WTC11 (cell line): ENCODE results near the gene SDK2. TPM values are rescaled to one million over a fixed set of nuclear protein-coding genes. Genes with fewer than 3 reads are reported as not detected.

Experiments used
- ATAC-seq: fragments of 200-7000 bp; cut with Tn5 transposase; 2 replicates; pipeline ENCODE4 v1.10.0; 2021; ENCODE audit warnings: mild to moderate bottlenecking, moderate library complexity
- CTCF ChIA-PET: fragments of 300-600 bp; sonication (Branson Sonifier 250); formaldehyde crosslinking; loops from one replicate; lab custom pipeline; 2021; ENCODE audit warnings: antibody characterized with exemption; lab: Charles Lee
- POLR2A ChIA-PET: fragments of 350-600 bp; sonication (Branson Sonifier 250); formaldehyde crosslinking; loops from one replicate; lab custom pipeline; 2021; ENCODE audit warnings: antibody characterized with exemption; lab: Charles Lee
- DNase-seq: peaks from one replicate; pipeline ENCODE4 v3.0.0; 2021; ENCODE audit warnings: low spot score
- H3K27ac Mint-ChIP-seq: 2 replicates; pipeline ENCODE4 v1.8.0; 2021; ENCODE audit warnings: mixed read lengths
- H3K27me3 Mint-ChIP-seq: 2 replicates; pipeline ENCODE4 v1.8.0; 2021; ENCODE audit warnings: low read depth, mild to moderate bottlenecking, moderate library complexity, mixed read lengths
- H3K36me3 Mint-ChIP-seq: 2 replicates; pipeline ENCODE4 v1.8.0; 2021; ENCODE audit warnings: mixed read lengths
- H3K4me1 Mint-ChIP-seq: 2 replicates; pipeline ENCODE4 v1.8.0; 2022; ENCODE audit warnings: mixed read lengths
- H3K4me3 Mint-ChIP-seq: 2 replicates; pipeline ENCODE4 v1.8.0; 2021; ENCODE audit warnings: mild to moderate bottlenecking, moderate library complexity, mixed read lengths
- H3K9me3 Mint-ChIP-seq: 2 replicates; pipeline ENCODE4 v1.8.0; 2021; ENCODE audit warnings: mixed read lengths
- ATF1 ChIP-seq: sonication (generic); formaldehyde crosslinking; IDR thresholded peaks from 2 replicates; pipeline ENCODE4 v1.8.1; 2023; ENCODE audit warnings: mild to moderate bottlenecking, moderate library complexity, missing genetic modification reagents
- E2F1 ChIP-seq: sonication (generic); formaldehyde crosslinking; IDR thresholded peaks from 2 replicates; pipeline ENCODE4 v1.8.0; 2022; ENCODE audit warnings: mild to moderate bottlenecking, missing genetic modification reagents
- EMX1 ChIP-seq: fragments of 250-450 bp; sonication (Bioruptor Pico); IDR thresholded peaks from 2 replicates; pipeline ENCODE4 v1.8.0; 2021; ENCODE audit warnings: mild to moderate bottlenecking
- GTF2I ChIP-seq: fragments of 250-450 bp; sonication (Bioruptor Pico); conservative IDR thresholded peaks from 2 replicates; pipeline ENCODE4 v1.4.0; 2021; ENCODE audit warnings: mild to moderate bottlenecking
- MXD4 ChIP-seq: fragments of 250-450 bp; sonication (Bioruptor Pico); IDR thresholded peaks from 2 replicates; pipeline ENCODE4 v1.8.0; 2021; ENCODE audit warnings: mild to moderate bottlenecking, moderate library complexity, borderline replicate concordance
- NFATC4 ChIP-seq: fragments of 250-450 bp; sonication (Bioruptor Pico); IDR thresholded peaks from 2 replicates; pipeline ENCODE4 v1.9.0; 2021; ENCODE audit warnings: mild to moderate bottlenecking
- NR3C1 ChIP-seq: sonication (generic); formaldehyde crosslinking; conservative IDR thresholded peaks from 2 replicates; pipeline ENCODE4 v1.8.1; 2023; ENCODE audit warnings: low read depth, mild to moderate bottlenecking, missing genetic modification reagents
- SOX15 ChIP-seq: fragments of 250-450 bp; sonication (Bioruptor Pico); IDR thresholded peaks from 2 replicates; pipeline ENCODE4 v1.9.0; 2021; ENCODE audit warnings: mild to moderate bottlenecking
- TEAD1 ChIP-seq: sonication (generic); formaldehyde crosslinking; IDR thresholded peaks from 2 replicates; pipeline ENCODE4 v1.8.0; 2022; ENCODE audit warnings: mild to moderate bottlenecking, missing genetic modification reagents
- ZBTB21 ChIP-seq: sonication (generic); formaldehyde crosslinking; IDR thresholded peaks from 2 replicates; pipeline ENCODE4 v1.8.1; 2023; ENCODE audit warnings: mild to moderate bottlenecking, missing genetic modification reagents, borderline replicate concordance
- ZNF121 ChIP-seq: sonication (generic); formaldehyde crosslinking; IDR thresholded peaks from 2 replicates; pipeline ENCODE4 v1.8.0; 2023; ENCODE audit warnings: missing genetic modification reagents
- ZNF232 ChIP-seq: sonication (generic); formaldehyde crosslinking; IDR thresholded peaks from 2 replicates; pipeline ENCODE4 v1.8.0; 2022; ENCODE audit warnings: mild to moderate bottlenecking, missing genetic modification reagents
- ZNF317 ChIP-seq: sonication (generic); formaldehyde crosslinking; IDR thresholded peaks from 2 replicates; pipeline ENCODE4 v1.8.1; 2023; ENCODE audit warnings: low read depth, mild to moderate bottlenecking, moderate library complexity, missing genetic modification reagents, borderline replicate concordance
- ZNF425 ChIP-seq: fragments of 250-450 bp; sonication (Bioruptor Pico); conservative IDR thresholded peaks from 2 replicates; pipeline ENCODE4 v1.9.0; 2021; ENCODE audit warnings: mild to moderate bottlenecking
- total RNA-seq: library from RNA; stranded (reverse); gene quantifications from 3 replicates; pipeline ENCODE4 v1.2.3, GENCODE V29; 2021
- TF ChIP-seq, protein P1 (sequence below): sonication (generic); formaldehyde crosslinking; IDR thresholded peaks from 2 replicates; pipeline ENCODE4 v1.8.0; 2022; ENCODE audit warnings: mild to moderate bottlenecking, missing genetic modification reagents
- TF ChIP-seq, protein P2 (sequence below): sonication (generic); formaldehyde crosslinking; IDR thresholded peaks from 2 replicates; pipeline ENCODE4 v1.8.0; 2023; ENCODE audit warnings: missing genetic modification reagents
- TF ChIP-seq, protein P3 (sequence below): sonication (generic); formaldehyde crosslinking; IDR thresholded peaks from 2 replicates; pipeline ENCODE4 v1.8.0; 2023; ENCODE audit warnings: mild to moderate bottlenecking, missing genetic modification reagents
- TF ChIP-seq, protein P4 (sequence below): sonication (generic); formaldehyde crosslinking; IDR thresholded peaks from 2 replicates; pipeline ENCODE4 v1.8.1; 2022; ENCODE audit warnings: mild to moderate bottlenecking, moderate library complexity, missing genetic modification reagents
- TF ChIP-seq, protein P5 (sequence below): sonication (generic); formaldehyde crosslinking; IDR thresholded peaks from 2 replicates; pipeline ENCODE4 v1.8.1; 2022; ENCODE audit warnings: mild to moderate bottlenecking, missing genetic modification reagents, moderate library complexity, borderline replicate concordance
- TF ChIP-seq, protein P6 (sequence below): sonication (generic); formaldehyde crosslinking; IDR thresholded peaks from 2 replicates; pipeline ENCODE4 v1.8.1; 2023; ENCODE audit warnings: mild to moderate bottlenecking, moderate library complexity, missing genetic modification reagents

The SDK2 gene
- total RNA-seq, 1 experiment from 2014 or later: 14.8 TPM

DNA sequence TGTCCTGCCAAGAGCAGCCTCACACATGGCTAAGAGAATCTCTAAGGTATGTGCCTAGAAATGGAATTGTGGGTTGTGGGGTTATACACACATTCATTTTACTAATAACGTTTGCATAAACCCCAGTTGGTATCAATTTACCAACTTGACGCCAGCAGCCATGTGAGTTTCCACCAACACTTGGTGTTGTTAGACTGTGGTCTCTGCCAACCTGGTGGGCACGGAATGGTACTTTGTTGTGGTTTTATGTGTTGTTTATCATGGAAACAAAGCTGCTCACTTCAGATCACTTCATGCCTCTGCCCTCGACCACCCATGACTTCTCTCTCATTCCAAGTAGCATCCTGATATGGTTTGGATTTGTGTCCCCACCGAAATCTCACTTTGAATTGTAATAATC is 180.4 kb downstream of the SDK2 start:
- DNase-seq: no peak
- H3K9me3 Mint-ChIP-seq: peaks cover 5% of the 10 kb centered on the region
- no peak for TF ChIP-seq ZNF317 (CRISPR knock-in tag)
- TF ChIP-seq TEAD1 (CRISPR knock-in tag): no peak
- TF ChIP-seq, protein P1, sequence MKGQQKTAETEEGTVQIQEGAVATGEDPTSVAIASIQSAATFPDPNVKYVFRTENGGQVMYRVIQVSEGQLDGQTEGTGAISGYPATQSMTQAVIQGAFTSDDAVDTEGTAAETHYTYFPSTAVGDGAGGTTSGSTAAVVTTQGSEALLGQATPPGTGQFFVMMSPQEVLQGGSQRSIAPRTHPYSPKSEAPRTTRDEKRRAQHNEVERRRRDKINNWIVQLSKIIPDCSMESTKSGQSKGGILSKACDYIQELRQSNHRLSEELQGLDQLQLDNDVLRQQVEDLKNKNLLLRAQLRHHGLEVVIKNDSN: no peak
- no peak for TF ChIP-seq MXD4 (CRISPR knock-in tag)
- TF ChIP-seq NR3C1: no peak
- TF ChIP-seq, protein P2, sequence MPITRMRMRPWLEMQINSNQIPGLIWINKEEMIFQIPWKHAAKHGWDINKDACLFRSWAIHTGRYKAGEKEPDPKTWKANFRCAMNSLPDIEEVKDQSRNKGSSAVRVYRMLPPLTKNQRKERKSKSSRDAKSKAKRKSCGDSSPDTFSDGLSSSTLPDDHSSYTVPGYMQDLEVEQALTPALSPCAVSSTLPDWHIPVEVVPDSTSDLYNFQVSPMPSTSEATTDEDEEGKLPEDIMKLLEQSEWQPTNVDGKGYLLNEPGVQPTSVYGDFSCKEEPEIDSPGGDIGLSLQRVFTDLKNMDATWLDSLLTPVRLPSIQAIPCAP (CRISPR knock-in tag): no peak
- TF ChIP-seq, protein P3, sequence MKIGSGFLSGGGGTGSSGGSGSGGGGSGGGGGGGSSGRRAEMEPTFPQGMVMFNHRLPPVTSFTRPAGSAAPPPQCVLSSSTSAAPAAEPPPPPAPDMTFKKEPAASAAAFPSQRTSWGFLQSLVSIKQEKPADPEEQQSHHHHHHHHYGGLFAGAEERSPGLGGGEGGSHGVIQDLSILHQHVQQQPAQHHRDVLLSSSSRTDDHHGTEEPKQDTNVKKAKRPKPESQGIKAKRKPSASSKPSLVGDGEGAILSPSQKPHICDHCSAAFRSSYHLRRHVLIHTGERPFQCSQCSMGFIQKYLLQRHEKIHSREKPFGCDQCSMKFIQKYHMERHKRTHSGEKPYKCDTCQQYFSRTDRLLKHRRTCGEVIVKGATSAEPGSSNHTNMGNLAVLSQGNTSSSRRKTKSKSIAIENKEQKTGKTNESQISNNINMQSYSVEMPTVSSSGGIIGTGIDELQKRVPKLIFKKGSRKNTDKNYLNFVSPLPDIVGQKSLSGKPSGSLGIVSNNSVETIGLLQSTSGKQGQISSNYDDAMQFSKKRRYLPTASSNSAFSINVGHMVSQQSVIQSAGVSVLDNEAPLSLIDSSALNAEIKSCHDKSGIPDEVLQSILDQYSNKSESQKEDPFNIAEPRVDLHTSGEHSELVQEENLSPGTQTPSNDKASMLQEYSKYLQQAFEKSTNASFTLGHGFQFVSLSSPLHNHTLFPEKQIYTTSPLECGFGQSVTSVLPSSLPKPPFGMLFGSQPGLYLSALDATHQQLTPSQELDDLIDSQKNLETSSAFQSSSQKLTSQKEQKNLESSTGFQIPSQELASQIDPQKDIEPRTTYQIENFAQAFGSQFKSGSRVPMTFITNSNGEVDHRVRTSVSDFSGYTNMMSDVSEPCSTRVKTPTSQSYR: no peak
- TF ChIP-seq, protein P4, sequence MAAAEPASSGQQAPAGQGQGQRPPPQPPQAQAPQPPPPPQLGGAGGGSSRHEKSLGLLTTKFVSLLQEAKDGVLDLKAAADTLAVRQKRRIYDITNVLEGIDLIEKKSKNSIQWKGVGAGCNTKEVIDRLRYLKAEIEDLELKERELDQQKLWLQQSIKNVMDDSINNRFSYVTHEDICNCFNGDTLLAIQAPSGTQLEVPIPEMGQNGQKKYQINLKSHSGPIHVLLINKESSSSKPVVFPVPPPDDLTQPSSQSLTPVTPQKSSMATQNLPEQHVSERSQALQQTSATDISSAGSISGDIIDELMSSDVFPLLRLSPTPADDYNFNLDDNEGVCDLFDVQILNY (CRISPR knock-in tag): no peak
- TF ChIP-seq ZBTB21 (CRISPR knock-in tag): no peak
- no peak for TF ChIP-seq ATF1 (CRISPR knock-in tag)
- TF ChIP-seq EMX1 (CRISPR knock-in tag): no peak
- TF ChIP-seq, protein P5, sequence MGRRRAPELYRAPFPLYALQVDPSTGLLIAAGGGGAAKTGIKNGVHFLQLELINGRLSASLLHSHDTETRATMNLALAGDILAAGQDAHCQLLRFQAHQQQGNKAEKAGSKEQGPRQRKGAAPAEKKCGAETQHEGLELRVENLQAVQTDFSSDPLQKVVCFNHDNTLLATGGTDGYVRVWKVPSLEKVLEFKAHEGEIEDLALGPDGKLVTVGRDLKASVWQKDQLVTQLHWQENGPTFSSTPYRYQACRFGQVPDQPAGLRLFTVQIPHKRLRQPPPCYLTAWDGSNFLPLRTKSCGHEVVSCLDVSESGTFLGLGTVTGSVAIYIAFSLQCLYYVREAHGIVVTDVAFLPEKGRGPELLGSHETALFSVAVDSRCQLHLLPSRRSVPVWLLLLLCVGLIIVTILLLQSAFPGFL (CRISPR knock-in tag): no peak
- TF ChIP-seq, protein P6, sequence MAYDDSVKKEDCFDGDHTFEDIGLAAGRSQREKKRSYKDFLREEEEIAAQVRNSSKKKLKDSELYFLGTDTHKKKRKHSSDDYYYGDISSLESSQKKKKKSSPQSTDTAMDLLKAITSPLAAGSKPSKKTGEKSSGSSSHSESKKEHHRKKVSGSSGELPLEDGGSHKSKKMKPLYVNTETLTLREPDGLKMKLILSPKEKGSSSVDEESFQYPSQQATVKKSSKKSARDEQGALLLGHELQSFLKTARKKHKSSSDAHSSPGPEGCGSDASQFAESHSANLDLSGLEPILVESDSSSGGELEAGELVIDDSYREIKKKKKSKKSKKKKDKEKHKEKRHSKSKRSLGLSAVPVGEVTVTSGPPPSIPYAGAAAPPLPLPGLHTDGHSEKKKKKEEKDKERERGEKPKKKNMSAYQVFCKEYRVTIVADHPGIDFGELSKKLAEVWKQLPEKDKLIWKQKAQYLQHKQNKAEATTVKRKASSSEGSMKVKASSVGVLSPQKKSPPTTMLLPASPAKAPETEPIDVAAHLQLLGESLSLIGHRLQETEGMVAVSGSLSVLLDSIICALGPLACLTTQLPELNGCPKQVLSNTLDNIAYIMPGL (CRISPR knock-in tag): no peak
- no peak for TF ChIP-seq ZNF425
- TF ChIP-seq E2F1 (CRISPR knock-in tag): no peak
- no peak for TF ChIP-seq SOX15 (CRISPR knock-in tag)
- no peak for TF ChIP-seq NFATC4
- TF ChIP-seq GTF2I (CRISPR knock-in tag): no peak
- TF ChIP-seq ZNF121 (CRISPR knock-in tag): no peak
- TF ChIP-seq ZNF232: no peak
- TF ChIP-seq, all 79 proteins: peak for 0
- Mint-ChIP-seq H3K4me1 (peaks cover 12% of the 10 kb centered on the region), H3K36me3 (no peaks in the 10 kb centered on the region), H3K27ac (no peak overlapping the region), H3K4me3 (no peak overlapping the region), H3K27me3 (no peaks in the 10 kb centered on the region)
- POLR2A ChIA-PET: no interaction called here
- no peak for ATAC-seq
- CTCF ChIA-PET: interaction anchor here (0.6 kb wide), 1 partner anchor 46 kb away, joined by 5 read pairs; no protein-coding TSS in a partner anchor
